ENCODE measurements around the gene EDC3. TPM values are rescaled to one million over a fixed set of nuclear protein-coding genes. Genes with fewer than 3 reads are reported as not detected.

The EDC3 gene
- total RNA-seq, 4 donors from 2014 or later = 13.6 to 31.8 (median 17.2) TPM

DNA sequence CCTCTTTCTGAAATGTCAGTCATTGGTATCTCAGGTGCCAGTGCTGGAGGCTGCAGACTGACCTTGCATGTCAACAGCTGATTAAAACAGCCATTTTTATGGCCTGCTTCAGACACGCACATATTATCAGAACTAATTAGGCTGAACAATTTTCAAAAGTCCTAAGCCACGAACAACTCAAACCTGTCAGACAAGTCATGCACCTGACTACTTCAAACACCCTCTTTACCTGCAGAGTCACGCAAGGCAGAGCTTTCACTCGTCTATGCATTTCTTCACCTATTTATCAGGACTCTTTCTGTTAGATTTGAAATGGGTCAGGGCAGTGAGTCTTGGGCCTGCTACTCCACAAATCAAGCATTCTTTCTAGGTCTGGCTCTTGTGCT is 53.5 kb downstream of the EDC3 start:
- TF ChIP-seq POLR2AphosphoS5 (IDR thresholded peaks at IDR 0.05) (no peak), EP300 (IDR thresholded peaks at IDR 0.05) (no peak), POLR2A (IDR thresholded peaks at IDR 0.05) (no peak)
- TF ChIP-seq, protein P1, sequence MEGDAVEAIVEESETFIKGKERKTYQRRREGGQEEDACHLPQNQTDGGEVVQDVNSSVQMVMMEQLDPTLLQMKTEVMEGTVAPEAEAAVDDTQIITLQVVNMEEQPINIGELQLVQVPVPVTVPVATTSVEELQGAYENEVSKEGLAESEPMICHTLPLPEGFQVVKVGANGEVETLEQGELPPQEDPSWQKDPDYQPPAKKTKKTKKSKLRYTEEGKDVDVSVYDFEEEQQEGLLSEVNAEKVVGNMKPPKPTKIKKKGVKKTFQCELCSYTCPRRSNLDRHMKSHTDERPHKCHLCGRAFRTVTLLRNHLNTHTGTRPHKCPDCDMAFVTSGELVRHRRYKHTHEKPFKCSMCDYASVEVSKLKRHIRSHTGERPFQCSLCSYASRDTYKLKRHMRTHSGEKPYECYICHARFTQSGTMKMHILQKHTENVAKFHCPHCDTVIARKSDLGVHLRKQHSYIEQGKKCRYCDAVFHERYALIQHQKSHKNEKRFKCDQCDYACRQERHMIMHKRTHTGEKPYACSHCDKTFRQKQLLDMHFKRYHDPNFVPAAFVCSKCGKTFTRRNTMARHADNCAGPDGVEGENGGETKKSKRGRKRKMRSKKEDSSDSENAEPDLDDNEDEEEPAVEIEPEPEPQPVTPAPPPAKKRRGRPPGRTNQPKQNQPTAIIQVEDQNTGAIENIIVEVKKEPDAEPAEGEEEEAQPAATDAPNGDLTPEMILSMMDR (IDR thresholded peaks at IDR 0.05) = no peak
- H3K27me3 ChIP-seq = no peaks in the 10 kb centered on the region
- no peaks in the 10 kb centered on the region for H3K9me3 ChIP-seq
- peak overlapping the region in 1 of 4 donors; percentile 9 for H3K27ac ChIP-seq
- H3K36me3 ChIP-seq = peaks cover 0 to 64% of the 10 kb centered on the region in 2 donors
- peaks cover 0 to 18% (median 0%) of the 10 kb centered on the region in 3 donors for H3K4me1 ChIP-seq
- no peak for ATAC-seq
- 81 to 82% methylated on average over 3 to 4 of the region's 4 CpGs for WGBS, 2 donors (ENCODE audit: low coverage in 1 of 2)
- H3K4me3 ChIP-seq = no peak overlapping the region

GRCh38 chr15:74641151-74641550 is 54.7 kb downstream of the EDC3 start:
- TF ChIP-seq POLR2AphosphoS5 (IDR thresholded peaks at IDR 0.05) = no peak
- TF ChIP-seq, protein P1 (IDR thresholded peaks at IDR 0.05) = no peak
- no peaks in the 10 kb centered on the region for H3K27me3 ChIP-seq
- H3K27ac ChIP-seq = no peak overlapping the region
- no peak overlapping the region for H3K4me3 ChIP-seq
- no peaks in the 10 kb centered on the region for H3K9me3 ChIP-seq
- H3K36me3 ChIP-seq = peaks cover 0 to 70% of the 10 kb centered on the region in 2 donors
- peaks cover 0 to 18% (median 0%) of the 10 kb centered on the region in 3 donors for H3K4me1 ChIP-seq
- WGBS, 2 donors (ENCODE audit: low coverage in 1 of 2) = 40 to 73% methylated on average over 1 of the region's 1 CpG
- no peak for ATAC-seq

- Histone ChIP-seq H3K36me3 (peaks cover 0 to 99% of the 10 kb centered on the region in 2 donors), H3K27ac (no peak overlapping the region), H3K9me3 (no peaks in the 10 kb centered on the region), H3K27me3 (no peaks in the 10 kb centered on the region), H3K4me3 (no peak overlapping the region), H3K4me1 (no peaks in the 10 kb centered on the region)
- TF ChIP-seq POLR2AphosphoS5 (IDR thresholded peaks at IDR 0.05) = no peak
- no peak for TF ChIP-seq EP300 (IDR thresholded peaks at IDR 0.05)
- TF ChIP-seq POLR2A (IDR thresholded peaks at IDR 0.05) = no peak
- TF ChIP-seq, protein P1 (IDR thresholded peaks at IDR 0.05) = no peak
- 70% methylated on average over 1 of the region's 1 CpG; no CpG with 5 or more reads in 1 of the 2 donors for WGBS, 2 donors (ENCODE audit: low coverage in 1 of 2)
- ATAC-seq = no peak
Observed at GRCh38 chr15:74636984-74637383, 58.8 kb downstream of the EDC3 start.

GRCh38 chr15:74635228-74635627 is 60.6 kb downstream of the EDC3 start:
- Histone ChIP-seq H3K27ac (no peak overlapping the region), H3K4me3 (no peak overlapping the region), H3K4me1 (no peaks in the 10 kb centered on the region), H3K9me3 (no peaks in the 10 kb centered on the region), H3K36me3 (peaks cover 0 to 100% of the 10 kb centered on the region in 2 donors), H3K27me3 (no peaks in the 10 kb centered on the region)
- ATAC-seq = peak; percentile 63
- no peak for TF ChIP-seq EP300 (IDR thresholded peaks at IDR 0.05)
- TF ChIP-seq, protein P1 (IDR thresholded peaks at IDR 0.05) = peak; percentile 57 to 87 (median 85)
- 0 to 20% methylated on average over 1 to 2 of the region's 5 CpGs for WGBS, 2 donors (ENCODE audit: low coverage in 1 of 2)

GRCh38 chr15:74633781-74634180 is 62.0 kb downstream of the EDC3 start:
- TF ChIP-seq, protein P1 (IDR thresholded peaks at IDR 0.05) = no peak
- TF ChIP-seq POLR2AphosphoS5 (IDR thresholded peaks at IDR 0.05) = no peak
- TF ChIP-seq EP300 (IDR thresholded peaks at IDR 0.05) = no peak
- no peak for TF ChIP-seq POLR2A (IDR thresholded peaks at IDR 0.05)
- Histone ChIP-seq H3K4me3 (no peak overlapping the region), H3K4me1 (no peaks in the 10 kb centered on the region), H3K36me3 (peaks cover 0 to 100% of the 10 kb centered on the region in 2 donors), H3K27ac (no peak overlapping the region), H3K27me3 (no peaks in the 10 kb centered on the region), H3K9me3 (no peaks in the 10 kb centered on the region)
- 60 to 83% methylated on average over 1 of the region's 2 CpGs for WGBS, 2 donors (ENCODE audit: low coverage in 1 of 2)
- ATAC-seq = no peak
